Activated CD8-positive, alpha-beta memory T cell treated with anti-CD3 and anti-CD28 coated beads, Interleukin-2, amount 50 U/mL, for 48 hours (primary cell): ENCODE data around the gene SLC10A4.

ENCODE experiments used
- DNase-seq: peaks from one replicate; pipeline ENCODE4 v3.0.0-alpha.2; 2020

Gene SLC10A4

DNA sequence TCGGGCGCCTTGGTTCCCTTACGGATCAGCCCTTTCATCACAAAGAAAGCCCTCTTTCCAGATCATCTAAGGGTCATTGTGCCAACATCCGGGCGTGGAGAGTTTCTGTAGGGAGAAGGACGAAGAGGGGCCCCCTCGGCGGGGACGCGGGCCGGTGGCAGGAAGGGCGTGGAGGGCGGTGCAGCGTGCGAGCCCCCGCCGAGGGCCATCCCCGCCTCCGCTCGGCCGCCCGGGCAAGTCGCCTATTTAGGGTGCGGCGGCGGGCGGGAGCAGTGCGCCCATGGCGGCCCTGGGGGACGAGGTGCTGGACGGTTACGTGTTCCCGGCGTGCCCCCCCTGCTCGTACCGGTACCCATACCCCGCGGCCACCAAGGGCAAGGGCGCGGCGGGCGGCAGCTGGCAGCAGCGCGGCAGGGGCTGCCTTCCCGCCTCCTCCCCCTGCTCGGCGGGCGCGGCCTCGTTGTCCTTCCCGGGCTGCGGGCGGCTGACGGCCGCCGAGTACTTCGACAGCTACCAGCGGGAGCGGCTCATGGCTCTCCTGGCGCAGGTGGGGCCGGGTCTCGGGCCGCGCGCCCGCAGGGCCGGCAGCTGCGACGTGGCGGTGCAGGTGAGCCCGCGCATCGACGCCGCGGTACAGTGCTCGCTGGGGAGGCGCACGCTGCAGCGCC lies 7.0 kb downstream of the SLC10A4 start, which contains the start of gene ZAR1:
TSS of gene ZAR1 (plus strand) at position 241 of the 668 bp plus-strand sequence. CDS start at position 281, 40 bp downstream.
- DNase-seq, result peak; percentile 58

DNA sequence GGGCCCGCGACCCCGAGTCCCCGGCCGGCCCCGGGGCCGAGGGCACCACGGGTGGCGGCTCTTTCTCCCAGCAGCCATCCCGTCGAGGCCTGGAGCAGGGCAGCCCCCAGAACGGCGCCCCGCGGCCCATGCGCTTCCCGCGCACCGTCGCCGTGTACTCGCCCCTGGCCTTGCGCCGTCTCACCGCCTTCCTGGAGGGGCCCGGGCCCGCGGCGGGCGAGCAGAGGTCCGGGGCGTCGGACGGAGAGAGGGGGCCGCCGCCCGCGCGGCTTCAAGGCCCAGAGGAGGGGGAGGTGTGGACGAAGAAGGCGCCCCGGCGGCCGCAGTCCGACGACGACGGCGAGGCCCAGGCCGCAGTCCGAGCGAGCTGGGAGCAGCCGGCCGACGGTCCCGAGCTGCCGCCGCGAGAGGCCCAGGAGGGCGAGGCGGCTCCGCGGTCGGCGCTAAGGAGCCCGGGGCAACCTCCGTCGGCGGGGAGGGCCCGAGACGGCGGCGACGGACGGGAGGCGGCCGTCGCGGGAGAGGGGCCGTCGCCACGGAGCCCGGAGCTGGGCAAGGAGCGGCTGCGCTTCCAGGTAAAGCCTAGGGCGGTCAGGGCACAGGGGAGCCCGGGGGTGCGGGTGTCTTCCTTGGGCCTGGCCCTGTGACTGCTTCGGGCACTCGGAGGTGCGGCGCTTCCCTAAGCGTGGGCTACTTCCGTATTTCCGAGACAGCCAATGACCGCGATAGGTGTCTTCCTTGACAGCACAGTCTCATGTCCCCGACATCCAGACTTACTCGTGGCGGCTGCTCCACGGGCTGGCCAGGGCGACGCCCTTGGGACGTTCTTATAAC lies 7.8 kb downstream of the SLC10A4 start:
- DNase-seq, result no peak

DNA sequence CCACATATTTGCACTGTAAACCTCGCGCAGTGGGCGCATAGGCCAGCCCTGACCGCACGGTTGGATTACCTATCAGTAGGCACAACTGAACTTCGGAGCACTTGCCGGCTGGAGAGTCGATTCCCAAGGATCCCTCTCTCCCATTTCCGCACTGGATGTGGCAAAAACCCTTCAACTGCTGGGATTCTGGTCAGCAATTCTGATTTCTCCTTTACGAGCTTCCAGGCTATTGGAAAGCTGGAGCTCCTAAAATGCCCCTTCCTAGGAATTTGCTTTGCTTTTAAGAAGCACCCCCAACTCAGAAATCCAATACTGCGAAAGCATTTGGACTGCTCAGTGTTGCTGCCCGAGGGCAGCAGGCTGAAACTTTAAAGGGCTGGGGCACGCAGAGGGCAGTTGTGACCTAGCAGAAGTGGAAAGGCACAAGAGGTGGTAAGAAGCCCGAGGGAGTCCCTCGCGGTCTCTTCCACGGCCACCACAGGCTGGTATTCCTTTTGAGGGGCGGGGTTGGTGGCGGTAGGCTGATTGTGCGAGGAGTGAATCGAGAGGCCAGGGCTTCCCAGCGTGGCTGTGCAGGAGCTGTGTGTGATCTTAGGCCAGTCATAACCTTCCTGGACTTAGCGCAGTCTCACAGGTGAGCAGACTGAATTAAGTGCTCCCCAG lies 8.5 kb downstream of the SLC10A4 start:
- no peak for DNase-seq

DNA sequence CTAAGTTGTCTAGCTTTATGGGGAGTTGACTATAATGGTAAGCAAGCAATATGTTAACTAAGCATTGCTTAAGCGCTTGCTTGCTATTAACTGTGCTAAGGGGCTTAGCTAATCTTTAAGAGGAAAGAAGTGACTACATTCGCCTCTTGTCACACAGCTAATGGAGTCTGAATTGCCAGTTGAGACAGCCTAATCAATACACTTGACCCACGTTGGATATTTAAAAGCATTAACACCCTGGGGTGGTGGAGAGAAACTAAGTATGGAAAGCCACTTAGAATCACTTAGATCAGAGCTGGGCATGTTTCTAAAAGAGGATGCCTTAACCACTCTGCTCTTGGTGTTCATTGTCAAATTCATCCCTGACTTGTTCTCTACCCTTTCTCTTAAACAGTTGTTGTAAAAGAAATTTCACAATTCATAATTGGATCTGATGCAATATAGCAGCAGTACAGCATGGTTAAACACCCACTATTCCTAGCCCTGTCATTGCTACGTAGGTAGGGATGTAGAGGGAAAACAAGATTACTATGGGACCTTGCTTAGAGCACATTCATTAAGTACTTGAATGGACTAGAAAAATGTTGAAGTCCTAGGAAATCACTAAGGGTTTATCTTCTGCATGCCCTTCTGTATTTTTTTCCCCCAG lies 10.4 kb downstream of the SLC10A4 start:
- no peak for DNase-seq

DNA sequence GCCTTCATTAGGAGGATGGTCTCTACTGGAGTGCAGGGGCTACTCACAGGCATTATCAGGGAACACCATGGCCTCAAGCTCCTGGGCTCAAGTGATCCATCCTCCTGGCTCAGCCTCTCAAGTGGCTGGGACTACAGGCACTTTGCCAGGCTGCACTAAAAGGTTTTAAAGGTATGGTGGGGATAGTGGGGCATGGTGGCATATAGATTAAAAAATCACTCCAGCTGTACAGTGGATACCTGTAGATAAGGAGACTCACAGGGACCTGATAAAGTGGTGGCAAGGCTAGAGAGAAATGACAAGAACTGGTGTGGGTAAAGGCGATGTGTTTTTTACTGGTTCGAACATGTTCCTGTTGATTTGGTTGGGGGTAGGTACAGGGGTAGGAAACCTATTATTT lies 12.8 kb downstream of the SLC10A4 start:
- DNase-seq, result no peak

DNA sequence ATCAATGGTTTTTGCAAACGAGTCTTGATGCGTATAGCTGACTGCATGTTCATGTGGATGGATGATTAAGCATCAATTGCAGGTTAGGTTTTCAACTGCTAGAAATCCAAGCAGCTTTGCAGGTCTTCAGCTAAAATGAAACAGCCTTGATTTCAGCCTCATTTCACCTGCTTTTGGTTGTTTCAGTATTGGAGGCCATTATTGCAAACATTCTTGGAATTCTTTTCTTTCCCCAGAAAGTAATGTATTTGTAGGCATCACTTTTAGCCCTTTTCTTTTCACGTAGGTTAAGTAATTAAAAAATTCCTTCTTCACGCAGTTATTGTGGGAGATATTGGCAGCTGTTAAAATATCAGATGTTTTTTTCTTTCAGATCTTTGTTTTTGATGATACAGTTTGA lies 15.8 kb downstream of the SLC10A4 start:
- no peak for DNase-seq

DNA sequence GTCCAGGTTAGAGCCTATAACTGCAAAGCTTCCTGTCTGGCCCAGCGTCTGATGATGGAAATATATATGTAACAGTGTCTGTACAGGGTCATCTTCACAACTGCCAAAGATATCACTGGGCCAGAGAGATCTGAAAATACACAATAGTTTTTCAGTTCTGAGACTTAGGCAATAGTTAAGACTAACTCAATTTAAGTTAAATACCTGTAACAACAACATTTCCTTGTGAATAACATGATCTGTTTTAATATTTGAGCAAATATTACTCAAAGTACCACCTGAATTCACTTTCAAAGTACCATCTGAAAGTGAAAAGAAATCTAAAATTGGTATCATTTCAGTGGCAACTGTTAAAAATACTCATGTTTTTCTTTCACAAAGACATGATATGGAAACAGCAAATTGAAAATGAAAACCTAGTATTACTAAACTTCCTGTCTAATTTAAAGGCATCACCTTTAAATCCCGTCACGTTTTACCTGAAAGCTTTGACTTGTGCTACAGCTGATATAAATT lies 16.5 kb downstream of the SLC10A4 start:
- no peak for DNase-seq

DNA sequence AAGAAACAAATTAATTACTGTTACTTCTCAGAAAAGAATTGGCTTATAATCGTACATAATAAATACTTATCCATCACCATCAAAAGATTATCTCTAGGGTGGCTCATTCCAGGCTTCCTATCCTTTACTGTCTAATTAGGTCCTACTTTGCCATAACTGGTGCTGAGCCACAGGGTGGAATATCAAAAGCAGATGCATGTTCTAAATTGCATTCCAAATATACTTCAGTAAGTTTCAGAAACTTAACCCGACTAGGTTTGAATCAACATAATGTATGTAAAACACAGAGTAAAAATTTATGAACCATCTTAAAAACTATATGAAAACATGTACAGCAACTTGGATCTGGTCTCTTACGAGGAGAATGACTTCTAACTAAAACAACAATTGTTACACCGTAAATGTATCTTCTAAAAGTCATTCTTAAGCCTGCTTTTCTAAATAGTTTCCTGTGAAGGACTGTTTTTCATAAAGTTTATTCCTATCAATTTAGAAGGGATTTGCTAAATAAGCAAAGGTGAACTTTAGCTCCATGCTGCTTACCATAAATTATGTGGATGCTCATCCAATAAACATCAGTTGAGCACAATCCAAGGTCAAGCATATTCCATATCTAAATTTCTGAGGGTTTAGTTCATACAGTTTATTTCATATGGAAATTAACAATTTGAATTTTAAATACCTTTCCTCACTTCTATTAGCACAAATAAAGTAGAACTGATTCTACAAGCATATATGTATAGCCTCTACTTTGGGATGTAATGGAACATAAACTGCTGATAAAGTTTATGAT lies 20.3 kb downstream of the SLC10A4 start:
- no peak for DNase-seq

DNA sequence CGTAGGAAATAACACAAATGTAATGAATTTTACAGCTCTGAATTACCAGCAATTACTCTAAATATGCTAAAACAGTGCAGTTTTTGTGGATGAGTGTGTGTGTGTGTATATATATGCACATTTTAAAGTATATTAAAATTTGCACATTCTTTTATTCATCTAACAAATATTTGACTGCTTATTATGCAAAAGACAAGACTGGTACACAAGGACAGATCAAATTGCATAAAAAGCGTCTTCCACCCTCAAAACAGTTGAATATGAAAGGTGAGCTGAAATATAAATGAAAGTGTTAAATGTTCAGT lies 20.8 kb downstream of the SLC10A4 start:
- no peak for DNase-seq

DNA sequence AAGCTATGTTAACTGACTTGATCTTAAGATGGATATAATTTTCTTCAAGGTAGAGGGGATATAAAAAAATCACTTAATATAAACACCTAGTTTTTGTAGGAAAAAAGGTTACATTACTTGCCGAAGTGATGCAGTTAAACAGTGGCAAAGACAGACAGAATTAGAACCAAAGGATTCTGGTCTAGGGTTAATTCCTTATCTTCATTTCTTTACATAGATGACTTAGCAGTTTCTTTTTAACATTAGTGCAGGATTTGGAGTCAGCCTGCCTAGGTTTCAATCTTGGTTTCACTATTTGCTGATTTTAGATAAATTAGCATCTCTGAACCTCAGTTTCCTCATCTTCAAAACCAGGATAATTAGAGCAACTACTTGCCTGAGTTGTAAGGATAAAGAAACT lies 21.2 kb downstream of the SLC10A4 start:
- DNase-seq, result no peak

DNA sequence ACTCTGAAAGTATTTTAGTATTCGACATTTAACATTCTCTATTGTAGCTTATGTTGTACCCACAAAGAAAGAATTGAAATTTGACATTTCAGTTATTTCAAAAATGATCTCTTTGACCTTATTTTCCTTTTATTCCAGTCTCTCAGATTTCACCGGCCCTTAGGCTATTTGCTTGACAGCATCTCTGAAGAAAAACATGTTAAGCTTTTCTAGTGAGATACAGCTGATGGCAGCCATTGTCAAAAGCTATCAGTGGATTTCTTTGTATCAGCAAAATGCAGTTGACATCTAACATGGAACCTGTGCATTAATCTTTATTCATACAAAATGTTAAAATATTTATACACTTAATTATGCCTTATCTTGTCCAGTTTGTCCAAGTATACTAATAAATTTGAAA lies 23.6 kb downstream of the SLC10A4 start:
- DNase-seq, result no peak

DNA sequence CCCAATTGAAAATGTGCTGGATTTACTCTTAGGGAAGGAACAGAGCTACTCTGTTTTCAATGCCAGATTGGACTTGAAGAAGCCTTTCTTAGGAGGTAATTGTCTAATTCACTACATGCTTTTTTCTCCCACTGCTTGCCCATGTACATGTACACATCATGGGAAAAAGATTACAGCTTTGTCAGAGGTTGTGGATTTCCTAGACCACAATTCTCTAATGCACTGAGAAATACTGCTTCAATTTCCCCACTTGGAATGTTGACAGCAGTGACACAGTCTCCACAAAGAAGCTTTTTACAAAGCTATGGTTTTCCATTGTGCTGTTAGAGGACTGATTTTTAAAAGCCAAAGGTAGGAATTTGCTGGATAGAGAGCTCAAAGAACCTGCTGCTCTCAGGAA lies 26.4 kb downstream of the SLC10A4 start:
- no peak for DNase-seq

DNA sequence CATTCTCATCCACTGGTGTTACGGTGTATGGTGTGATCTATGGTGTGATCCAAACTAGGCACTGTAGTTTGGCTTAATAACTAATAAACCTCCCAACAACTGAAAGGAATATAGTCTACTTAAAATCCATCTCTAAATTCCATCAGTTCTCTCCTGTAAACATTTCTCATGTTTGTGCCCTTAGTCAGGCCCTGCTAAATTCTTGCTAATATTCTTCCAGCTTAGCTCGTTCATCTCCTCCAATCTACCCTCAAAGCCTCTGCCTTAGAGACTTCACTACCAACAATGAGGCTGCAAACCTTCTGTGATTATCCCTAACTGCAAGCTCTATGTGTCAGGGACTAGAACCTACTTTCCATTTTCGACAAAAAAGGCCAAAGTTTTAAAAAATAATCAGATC lies 35.0 kb downstream of the SLC10A4 start:
- DNase-seq, result no peak

DNA sequence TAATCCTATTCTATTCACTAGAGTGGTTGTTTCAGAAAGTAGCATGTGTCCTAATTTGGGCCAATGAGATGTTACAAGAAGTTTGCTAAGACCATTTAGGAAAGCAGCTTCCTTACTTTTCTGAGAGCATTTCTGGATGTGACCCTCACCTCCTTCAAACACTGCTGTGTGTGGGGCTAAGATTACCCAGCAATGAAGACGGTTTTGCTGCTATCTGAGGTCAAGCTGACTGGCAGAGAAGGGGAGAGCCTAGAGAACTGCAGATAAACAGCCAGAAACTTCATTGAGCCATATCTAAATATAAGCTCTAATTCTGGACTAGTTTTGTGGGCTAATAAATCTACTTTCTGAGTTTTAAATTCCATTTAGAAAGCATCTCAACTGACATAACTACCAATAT lies 43.3 kb downstream of the SLC10A4 start:
- DNase-seq, result no peak

DNA sequence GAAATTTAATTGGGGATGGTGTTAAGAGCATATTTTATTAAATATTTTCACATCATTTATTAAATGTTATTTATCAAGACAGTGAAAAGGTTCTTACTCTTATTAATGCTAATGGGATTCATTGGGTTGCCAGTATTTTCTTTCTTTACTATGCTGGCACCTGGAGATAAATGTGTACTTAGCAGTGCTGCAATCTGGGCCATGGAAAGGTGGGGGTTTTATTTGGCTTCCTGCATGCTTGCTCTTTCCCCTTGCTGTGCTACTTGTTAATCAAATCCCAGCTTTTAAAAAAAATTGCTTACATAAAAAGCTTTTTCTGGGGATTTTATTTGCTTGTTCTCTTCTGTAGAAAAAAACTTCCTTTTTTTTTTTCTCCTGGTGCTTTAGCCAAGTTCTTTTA lies 55.2 kb downstream of the SLC10A4 start:
- DNase-seq, result no peak
